GM19240 (cell line): Measurements from ENCODE around the gene GNAI2.
"Not testable (repeated sequence)": the region's sequence is repeated elsewhere in the genome, so short reads cannot be mapped to it uniquely, and the experiment has no call there.

ENCODE experiments used
- DNase-seq: peaks from one replicate; pipeline ENCODE4 v3.0.0; 2011; ENCODE audit warnings: low spot score; ENCODE audit not compliant: insufficient read length

The GNAI2 gene

GRCh38 chr3:50204804-50205412 is 31.1 kb upstream of the GNAI2 start, which contains the start of gene SLC38A3:
Gene SLC38A3 (plus strand): TSS chr3:50205271. CDS start chr3:50214200, 8,929 bp downstream.
- no peak for DNase-seq

- no peak for DNase-seq
Observed at GRCh38 chr3:50205413-50206276, 30.4 kb upstream of the GNAI2 start.

- DNase-seq, result no peak
Observed at GRCh38 chr3:50207359-50208042, 28.5 kb upstream of the GNAI2 start.

GRCh38 chr3:50208677-50209344 is 27.2 kb upstream of the GNAI2 start:
- no peak for DNase-seq

- DNase-seq, result no peak
Observed at GRCh38 chr3:50210176-50210509, 25.9 kb upstream of the GNAI2 start.

GRCh38 chr3:50210510-50211367 is 25.3 kb upstream of the GNAI2 start:
- DNase-seq, result no peak

GRCh38 chr3:50211368-50211717 is 24.7 kb upstream of the GNAI2 start:
- not testable (repeated sequence) for DNase-seq

- no peak for DNase-seq
Observed at GRCh38 chr3:50211930-50212329, 24.1 kb upstream of the GNAI2 start.

GRCh38 chr3:50212502-50212901 is 23.5 kb upstream of the GNAI2 start:
- no peak for DNase-seq

GRCh38 chr3:50212971-50213370 is 23.0 kb upstream of the GNAI2 start:
- no peak for DNase-seq

GRCh38 chr3:50213373-50213772 is 22.6 kb upstream of the GNAI2 start:
- DNase-seq, result no peak

- DNase-seq, result no peak
Observed at GRCh38 chr3:50214824-50215223, 21.2 kb upstream of the GNAI2 start.

- no peak for DNase-seq
Observed at GRCh38 chr3:50215529-50215928, 20.5 kb upstream of the GNAI2 start.

- no peak for DNase-seq
Observed at GRCh38 chr3:50217681-50218080, 18.3 kb upstream of the GNAI2 start.

GRCh38 chr3:50218448-50218847 is 17.6 kb upstream of the GNAI2 start:
- DNase-seq, result no peak

GRCh38 chr3:50219285-50219684 is 16.7 kb upstream of the GNAI2 start:
- no peak for DNase-seq

GRCh38 chr3:50220109-50220508 is 15.9 kb upstream of the GNAI2 start:
- DNase-seq, result no peak

GRCh38 chr3:50221051-50221410 is 15.0 kb upstream of the GNAI2 start:
- DNase-seq, result no peak

- no peak for DNase-seq
Observed at GRCh38 chr3:50221411-50222168, 14.4 kb upstream of the GNAI2 start.

GRCh38 chr3:50222169-50222528 is 13.9 kb upstream of the GNAI2 start:
- DNase-seq, result no peak
